Measurements from ENCODE around the gene XNDC1N. TPM values are rescaled to one million over a fixed set of nuclear protein-coding genes. Genes with fewer than 3 reads are reported as not detected.

XNDC1N gene
- total RNA-seq, 4 donors from 2014 or later = 19.8 to 25.2 (median 24.1) TPM

DNA sequence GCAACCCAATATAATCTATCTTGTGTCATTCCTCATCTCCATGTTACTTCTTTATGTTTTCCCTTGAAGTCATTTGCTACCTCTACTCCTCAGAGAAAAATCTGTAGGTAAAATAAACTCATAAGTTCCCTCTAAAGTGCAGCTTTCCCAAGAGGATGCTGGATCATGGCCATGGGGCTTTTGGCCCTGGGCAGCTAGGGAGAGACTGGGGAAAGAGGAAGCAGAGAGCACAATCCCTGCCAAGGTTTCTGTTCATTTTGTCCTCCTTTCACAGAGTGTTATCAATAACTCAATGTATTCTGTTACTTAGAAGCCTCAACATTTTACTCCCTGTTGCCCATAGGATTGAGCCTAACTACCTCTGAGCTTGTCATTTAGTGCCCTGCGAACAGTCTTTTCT is 9.4 kb upstream of the XNDC1N start:
- H3K4me3 ChIP-seq = no peak overlapping the region
- no peak overlapping the region for H3K27ac ChIP-seq
- no peak for DNase-seq
- no peaks in the 10 kb centered on the region for H3K27me3 ChIP-seq
- H3K36me3 ChIP-seq = no peaks in the 10 kb centered on the region
- no peak for TF ChIP-seq POLR2A (IDR thresholded peaks at IDR 0.05)
- TF ChIP-seq, protein P1, sequence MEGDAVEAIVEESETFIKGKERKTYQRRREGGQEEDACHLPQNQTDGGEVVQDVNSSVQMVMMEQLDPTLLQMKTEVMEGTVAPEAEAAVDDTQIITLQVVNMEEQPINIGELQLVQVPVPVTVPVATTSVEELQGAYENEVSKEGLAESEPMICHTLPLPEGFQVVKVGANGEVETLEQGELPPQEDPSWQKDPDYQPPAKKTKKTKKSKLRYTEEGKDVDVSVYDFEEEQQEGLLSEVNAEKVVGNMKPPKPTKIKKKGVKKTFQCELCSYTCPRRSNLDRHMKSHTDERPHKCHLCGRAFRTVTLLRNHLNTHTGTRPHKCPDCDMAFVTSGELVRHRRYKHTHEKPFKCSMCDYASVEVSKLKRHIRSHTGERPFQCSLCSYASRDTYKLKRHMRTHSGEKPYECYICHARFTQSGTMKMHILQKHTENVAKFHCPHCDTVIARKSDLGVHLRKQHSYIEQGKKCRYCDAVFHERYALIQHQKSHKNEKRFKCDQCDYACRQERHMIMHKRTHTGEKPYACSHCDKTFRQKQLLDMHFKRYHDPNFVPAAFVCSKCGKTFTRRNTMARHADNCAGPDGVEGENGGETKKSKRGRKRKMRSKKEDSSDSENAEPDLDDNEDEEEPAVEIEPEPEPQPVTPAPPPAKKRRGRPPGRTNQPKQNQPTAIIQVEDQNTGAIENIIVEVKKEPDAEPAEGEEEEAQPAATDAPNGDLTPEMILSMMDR (IDR thresholded peaks at IDR 0.05) = no peak
- peaks cover 0 to 26% (median 2%) of the 10 kb centered on the region in 4 donors for H3K4me1 ChIP-seq
- H3K9me3 ChIP-seq = no peaks in the 10 kb centered on the region

DNA sequence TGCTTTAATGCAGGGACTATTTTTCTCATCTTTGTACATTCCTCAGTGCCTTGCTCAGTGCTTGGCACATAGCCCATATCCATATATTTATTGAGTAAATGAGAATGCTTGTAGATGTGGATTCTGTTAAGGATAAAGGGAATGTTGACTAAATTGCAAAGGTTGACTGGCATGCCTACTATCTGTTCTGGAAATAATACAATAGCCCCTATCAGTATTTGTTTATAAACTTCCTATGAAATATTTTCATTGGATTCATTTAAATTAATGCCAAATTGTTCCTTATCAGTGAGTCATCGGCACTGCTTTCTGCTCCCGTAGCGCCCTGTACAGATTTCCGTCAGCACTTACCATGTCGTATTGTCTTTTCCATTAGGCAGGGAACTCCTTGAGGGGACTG is 8.4 kb upstream of the XNDC1N start:
- Histone ChIP-seq H3K9me3 (no peaks in the 10 kb centered on the region), H3K4me1 (peaks cover 0 to 26% (median 2%) of the 10 kb centered on the region in 4 donors), H3K27me3 (no peaks in the 10 kb centered on the region), H3K27ac (peak overlapping the region in 1 of 4 donors; percentile 38), H3K36me3 (no peaks in the 10 kb centered on the region), H3K4me3 (no peak overlapping the region)
- no peak for TF ChIP-seq POLR2A (IDR thresholded peaks at IDR 0.05)
- TF ChIP-seq, protein P1 (IDR thresholded peaks at IDR 0.05) = no peak
- no peak for DNase-seq

DNA sequence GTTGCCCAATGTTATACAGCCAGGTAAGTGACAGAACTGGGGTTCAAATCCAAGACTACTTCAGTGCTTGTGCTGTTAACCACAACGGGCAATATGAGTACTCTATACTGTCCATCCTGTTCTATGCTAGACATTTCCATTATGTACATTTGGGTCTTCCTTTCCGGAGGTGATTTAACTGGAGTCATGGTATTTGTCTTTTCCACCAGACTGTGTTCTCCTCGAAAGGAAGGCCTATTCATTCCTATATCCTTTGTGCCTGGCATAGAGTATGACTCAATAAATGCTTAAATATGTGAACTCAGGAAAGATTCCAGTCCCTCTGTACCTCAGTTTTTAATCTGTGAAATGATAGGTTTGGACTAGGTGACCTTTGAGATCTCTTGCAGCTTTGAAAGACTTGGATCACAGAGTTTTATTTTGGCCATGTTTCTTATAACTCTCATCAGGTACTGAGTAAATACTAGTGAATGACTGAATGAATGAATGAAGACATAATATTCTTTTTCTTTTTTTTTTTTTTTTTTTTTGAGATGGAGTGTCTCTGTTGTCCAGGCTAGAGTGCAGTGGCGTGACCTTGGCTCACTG is 7.0 kb upstream of the XNDC1N start:
- TF ChIP-seq POLR2A (IDR thresholded peaks at IDR 0.05) = no peak
- TF ChIP-seq, protein P1 (IDR thresholded peaks at IDR 0.05) = no peak
- no peak overlapping the region for H3K4me3 ChIP-seq
- no peaks in the 10 kb centered on the region for H3K27me3 ChIP-seq
- peaks cover 0 to 33% (median 2%) of the 10 kb centered on the region in 4 donors for H3K4me1 ChIP-seq
- no peak for DNase-seq
- no peaks in the 10 kb centered on the region for H3K36me3 ChIP-seq
- no peaks in the 10 kb centered on the region for H3K9me3 ChIP-seq
- no peak overlapping the region for H3K27ac ChIP-seq

DNA sequence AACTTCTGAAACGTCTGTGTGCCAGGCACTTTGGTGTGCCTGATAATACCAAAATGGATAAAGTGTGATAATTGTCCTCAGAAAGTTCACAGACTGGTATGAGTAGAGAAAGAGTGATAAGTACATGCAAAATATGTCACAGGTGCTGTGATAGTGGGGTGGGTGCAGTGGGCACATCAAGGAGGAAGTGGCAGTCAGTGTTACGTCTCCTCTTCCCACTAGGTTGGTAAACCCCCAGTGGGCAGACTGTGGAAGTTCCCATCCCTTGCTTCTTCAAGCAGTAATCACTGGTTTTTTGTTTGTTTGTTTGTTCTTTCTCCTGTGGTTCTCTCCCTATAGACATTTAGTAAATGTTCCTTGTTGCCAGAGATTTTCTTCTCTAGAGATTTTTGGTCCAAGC is 5.8 kb upstream of the XNDC1N start:
- peaks cover 0 to 44% (median 2%) of the 10 kb centered on the region in 4 donors for H3K4me1 ChIP-seq
- H3K4me3 ChIP-seq = no peak overlapping the region

DNA sequence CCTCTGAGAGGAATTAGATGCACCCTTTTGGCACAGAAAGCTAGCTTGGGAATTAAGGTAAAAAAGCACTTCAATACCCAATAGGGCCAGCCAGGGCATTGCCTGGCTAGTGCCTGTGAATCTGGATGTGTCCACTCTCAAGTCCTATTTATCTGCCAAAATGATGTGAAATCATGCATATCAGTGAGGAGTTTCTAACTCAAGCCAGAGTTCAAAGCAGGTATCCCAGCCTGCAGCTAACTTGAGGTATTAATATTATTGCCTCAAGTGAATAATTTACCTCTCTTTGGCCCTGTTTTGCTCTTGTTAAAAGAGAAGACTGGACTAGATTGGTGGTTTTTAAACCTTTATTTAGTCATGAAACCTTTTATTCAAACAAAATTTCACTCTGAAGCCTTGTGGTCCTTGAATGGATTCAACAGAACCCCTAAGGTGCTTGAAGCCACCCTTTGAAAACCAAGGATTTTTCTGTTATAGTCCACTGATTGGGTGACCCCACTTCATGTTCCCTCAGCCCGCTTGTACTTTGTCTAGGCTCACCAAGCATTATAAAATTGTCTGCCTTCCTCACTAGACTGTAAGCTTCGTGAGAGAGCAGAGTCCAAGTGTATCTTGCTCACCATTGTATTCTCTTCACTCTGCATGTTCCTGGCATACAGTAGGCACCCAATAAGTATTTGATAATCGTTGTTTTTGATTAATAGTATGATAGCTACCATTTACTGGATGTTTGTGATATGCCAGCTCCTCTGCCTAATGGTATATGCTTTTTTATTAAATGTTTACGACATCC is 4.9 kb upstream of the XNDC1N start:
- Histone ChIP-seq H3K9me3 (no peaks in the 10 kb centered on the region), H3K4me3 (no peak overlapping the region), H3K4me1 (peaks cover 0 to 44% (median 2%) of the 10 kb centered on the region in 4 donors), H3K36me3 (no peaks in the 10 kb centered on the region), H3K27me3 (no peaks in the 10 kb centered on the region), H3K27ac (peak overlapping the region in 3 of 4 donors; percentile 6 to 46 (median 16))
- TF ChIP-seq, protein P1 (IDR thresholded peaks at IDR 0.05) = no peak
- TF ChIP-seq POLR2A (IDR thresholded peaks at IDR 0.05) = no peak
- DNase-seq = no peak

More for the DNA sequence above, 5.8 kb upstream of the XNDC1N start:
- Histone ChIP-seq H3K27ac (peak overlapping the region in 2 of 4 donors; percentile 16 to 46), H3K27me3 (no peaks in the 10 kb centered on the region), H3K9me3 (no peaks in the 10 kb centered on the region), H3K36me3 (no peaks in the 10 kb centered on the region)
- TF ChIP-seq, protein P1 (IDR thresholded peaks at IDR 0.05) = peak in 1 of 6 experiments; percentile 2
- TF ChIP-seq POLR2A (IDR thresholded peaks at IDR 0.05) = no peak
- DNase-seq = peak in 1 of 3 donors; percentile 30
